Erythroblast (primary cell): ENCODE data around the gene CA5B.

Experiments
- GATA1 ChIP-seq: IDR thresholded peaks from 2 replicates; pipeline ENCODE4 v1.6.1; 2011; ENCODE audit warnings: low read depth, mild to moderate bottlenecking, control low read depth, low read length, moderate library complexity
- POLR2A ChIP-seq: IDR thresholded peaks from 2 replicates; pipeline ENCODE4 v1.6.1; 2011; ENCODE audit warnings: mild to moderate bottlenecking, low read length

- no peak for TF ChIP-seq POLR2A
- no peak for TF ChIP-seq GATA1
Observed at GRCh38 chrX:15781961-15782699, 44.1 kb downstream of the CA5B start.
